GM18505 (cell line): ENCODE measurements around the gene KDM4B.
"Not testable (repeated sequence)": the region's sequence is repeated elsewhere in the genome, so short reads cannot be mapped to it uniquely, and the experiment has no call there.

Experiments used
- ATAC-seq: cut with Tn5 transposase; IDR thresholded peaks from one replicate; pipeline ENCODE4 v1.9.1; 2021; ENCODE audit not compliant: unreplicated experiment
- POLR2A ChIP-seq: IDR thresholded peaks from 4 replicates; pipeline ENCODE4 v1.6.1; 2011; ENCODE audit warnings: borderline replicate concordance; ENCODE audit not compliant: insufficient read depth, insufficient read length; ENCODE audit errors: extremely low read depth

KDM4B gene

DNA sequence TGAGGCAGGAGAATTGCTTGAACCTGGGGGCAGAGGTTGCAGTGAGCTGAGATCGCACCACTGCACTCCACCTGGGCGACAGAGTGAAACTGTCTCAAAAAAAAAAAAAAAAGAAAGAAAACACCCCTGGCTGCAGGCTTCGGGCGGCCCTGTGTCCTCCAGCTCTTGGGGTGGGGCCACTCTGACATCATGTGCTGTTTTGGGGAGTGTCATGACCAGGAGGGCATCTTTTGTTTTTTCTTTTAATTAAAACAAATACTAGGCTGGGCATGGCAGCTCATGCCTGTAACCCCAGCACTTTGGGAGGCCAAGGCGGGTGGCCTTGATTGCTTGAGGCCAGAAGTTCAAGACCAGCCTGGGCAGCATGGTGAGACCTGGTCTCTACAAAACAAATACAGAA is 52.1 kb downstream of the KDM4B start:
- TF ChIP-seq POLR2A = no peak
- no peak for ATAC-seq

DNA sequence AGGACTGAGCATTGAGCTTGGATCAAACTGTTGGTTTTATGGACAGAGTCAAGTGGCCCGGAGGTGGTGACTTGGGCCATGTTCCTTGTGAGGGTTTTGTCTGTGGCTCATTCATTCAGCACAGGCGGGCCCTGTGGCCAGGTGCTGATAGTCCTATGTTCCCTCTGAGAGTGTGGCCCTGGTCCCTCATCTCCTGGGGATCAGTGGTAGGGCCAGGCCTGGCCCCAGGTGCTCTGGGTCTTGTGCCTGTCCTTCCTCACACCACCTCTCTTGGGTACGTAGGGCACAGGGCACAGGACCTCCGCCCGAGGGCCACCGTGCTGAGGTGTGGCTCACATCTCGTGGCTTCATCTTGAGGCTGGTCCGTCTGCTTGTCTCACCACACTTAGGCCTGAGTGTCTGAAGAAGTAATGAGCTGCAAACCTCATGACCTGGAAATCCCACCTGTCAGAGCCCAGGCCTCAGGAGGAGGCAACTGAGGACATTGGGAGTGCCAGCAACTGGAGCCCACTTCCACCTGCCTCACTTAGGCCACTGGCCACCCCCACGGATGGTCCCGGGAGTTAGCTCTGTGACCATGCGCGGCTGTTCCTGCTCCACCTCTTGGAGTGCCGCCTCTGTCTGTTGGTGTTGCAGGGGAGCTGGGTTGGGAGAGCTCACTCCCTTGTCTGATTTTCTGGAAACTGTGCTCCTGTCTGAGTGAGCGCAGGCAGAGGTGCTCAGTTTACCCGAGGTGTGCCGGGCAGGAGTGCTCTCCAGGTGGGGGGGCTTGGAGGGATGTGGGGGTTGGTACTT is 53.4 kb downstream of the KDM4B start:
- ATAC-seq = no peak

DNA sequence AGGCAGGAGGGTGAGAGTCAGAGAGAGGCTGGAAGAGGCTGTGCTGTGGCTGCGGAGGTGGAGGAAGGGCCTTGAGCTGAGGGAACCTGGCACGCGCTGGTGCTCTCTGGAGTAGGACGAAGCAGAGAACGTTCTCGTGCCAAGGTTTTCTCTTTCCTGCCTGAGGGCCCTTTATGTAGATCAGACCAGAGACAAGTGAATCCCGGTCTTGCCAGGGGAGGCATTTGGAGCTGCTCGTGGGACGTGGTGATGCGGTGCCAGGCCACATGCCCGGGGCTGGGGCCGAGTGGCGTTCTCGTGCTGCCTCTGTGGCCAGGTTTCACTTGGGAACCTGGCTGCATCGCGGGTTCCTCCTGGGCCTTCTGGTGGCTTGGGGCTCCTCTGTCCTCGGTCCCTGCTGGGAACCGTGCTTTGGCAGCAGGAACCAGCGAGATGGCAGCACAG is 54.2 kb downstream of the KDM4B start:
- no peak for TF ChIP-seq POLR2A
- no peak for ATAC-seq

More for the DNA sequence above, 53.4 kb downstream of the KDM4B start:
- no peak for TF ChIP-seq POLR2A

DNA sequence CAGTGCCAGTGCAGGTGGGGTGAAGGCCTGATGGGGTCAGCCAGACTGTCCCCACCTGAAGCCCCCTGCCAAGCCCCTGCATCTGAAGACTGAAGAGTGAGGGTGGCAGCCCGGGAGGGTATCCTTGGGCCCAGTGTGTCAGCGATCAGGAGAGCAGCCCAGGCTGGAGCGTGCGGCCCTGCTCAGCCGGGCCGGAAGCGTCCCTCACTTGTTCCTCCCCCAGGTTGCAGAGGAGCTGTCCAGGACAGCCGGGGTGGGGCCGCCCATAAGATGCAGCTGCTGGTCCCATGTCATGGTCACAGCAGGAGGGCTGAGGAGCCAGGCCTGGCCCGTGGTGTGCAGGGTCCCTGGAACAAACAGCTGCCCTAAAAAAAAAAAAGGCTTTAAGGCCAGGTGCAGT is 55.4 kb downstream of the KDM4B start:
- TF ChIP-seq POLR2A = no peak
- ATAC-seq = no peak

DNA sequence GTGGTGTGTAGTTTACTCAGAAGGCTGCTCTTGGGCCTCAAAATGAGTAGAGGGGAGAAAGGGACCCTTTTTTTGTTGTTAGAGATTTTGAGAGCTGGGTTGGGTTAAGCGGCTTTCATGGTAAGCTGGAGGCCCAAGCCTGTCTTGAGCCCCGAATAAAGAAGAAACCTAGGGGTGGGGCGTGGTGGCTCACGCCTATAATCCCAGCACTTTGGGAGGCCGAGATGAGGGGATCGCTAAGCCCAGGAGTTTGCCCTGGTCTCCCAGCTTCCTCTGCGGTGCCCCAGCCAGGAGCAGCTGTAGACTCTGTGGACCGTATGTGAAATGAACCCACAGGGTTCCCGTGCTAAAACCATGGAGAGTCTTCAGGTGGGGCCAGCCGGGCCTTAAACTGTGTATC is 56.1 kb downstream of the KDM4B start:
- no peak for TF ChIP-seq POLR2A
- ATAC-seq = no peak

DNA sequence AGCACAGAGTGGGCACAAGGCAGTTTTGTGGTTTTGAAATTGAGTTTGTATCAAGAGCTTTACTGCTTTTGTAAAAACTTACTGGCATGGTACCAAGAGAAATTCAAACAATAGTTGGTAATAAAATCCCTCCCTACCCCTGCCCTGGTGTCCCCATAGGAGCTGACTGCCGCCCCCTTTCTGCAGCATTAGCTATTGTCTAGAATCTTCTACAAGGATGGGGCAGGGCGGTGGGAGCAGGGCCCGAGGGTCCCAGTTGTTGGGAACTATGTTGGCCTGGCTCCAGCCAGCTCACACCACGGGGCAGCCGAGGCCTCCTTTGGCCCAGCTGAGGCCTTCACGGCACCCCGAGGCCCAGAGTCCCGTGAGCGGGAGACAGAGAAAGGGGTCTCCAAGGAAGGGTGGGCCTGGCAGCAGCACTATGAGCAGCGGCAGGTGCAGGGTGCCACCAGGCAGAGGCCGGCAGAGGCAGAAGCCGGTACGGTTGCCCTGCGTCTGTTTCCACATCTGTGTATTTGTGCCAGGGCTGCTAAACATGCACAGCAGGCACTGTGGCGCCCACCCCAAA is 57.9 kb downstream of the KDM4B start:
- ATAC-seq = no peak
- no peak for TF ChIP-seq POLR2A

DNA sequence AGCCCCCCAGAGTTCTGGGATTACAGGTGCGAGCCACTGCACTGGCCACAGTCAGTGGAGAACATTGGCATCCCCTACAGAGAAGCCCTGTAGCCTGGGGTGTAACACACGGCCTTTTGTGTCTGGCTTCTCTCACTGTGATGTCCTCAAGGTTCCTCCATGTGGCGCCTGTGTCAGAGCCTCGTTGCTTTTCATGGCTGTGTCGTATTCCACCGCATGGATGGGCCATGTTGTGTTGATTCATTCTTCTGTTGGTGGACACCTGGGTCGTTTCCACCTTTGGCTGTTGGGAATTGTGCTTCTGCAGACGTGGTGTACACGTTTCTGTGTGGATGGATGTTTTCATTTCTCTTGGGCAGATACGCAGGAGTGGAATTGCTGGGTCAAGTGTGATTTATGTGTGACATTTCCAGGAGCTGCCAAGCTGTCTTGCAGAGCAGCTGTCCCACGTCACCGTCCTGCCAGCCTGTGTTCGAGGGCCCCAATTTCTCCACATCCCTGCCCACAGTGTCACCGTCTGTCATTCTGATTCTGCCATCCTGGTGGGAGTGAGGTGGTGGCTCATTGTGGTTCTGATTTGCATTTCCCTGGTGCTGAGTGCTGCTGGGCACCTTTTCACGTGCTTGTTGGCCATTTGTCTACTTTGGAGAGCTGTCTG is 59.4 kb downstream of the KDM4B start:
- no peak for ATAC-seq
- TF ChIP-seq POLR2A = no peak

DNA sequence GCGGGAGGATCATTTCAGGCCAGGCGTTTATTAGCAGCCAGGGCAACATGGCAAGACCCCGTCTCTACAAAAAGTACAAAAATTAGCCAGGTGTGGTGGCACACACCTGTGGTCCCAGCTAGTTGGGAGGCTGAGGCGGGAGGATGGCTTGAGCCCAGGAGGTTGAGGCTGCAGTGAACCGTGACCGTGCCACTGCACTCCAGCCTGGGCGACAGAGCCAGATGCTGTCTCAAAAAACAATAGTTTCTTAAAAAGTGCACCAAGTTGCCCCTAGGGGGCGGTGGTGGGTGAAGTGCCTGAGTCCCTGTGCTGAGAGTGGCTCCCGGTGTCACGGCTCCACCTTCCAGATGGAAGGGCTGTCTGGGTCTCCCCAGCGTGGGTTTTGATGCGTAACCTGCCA is 60.7 kb downstream of the KDM4B start:
- not testable (repeated sequence) for ATAC-seq

DNA sequence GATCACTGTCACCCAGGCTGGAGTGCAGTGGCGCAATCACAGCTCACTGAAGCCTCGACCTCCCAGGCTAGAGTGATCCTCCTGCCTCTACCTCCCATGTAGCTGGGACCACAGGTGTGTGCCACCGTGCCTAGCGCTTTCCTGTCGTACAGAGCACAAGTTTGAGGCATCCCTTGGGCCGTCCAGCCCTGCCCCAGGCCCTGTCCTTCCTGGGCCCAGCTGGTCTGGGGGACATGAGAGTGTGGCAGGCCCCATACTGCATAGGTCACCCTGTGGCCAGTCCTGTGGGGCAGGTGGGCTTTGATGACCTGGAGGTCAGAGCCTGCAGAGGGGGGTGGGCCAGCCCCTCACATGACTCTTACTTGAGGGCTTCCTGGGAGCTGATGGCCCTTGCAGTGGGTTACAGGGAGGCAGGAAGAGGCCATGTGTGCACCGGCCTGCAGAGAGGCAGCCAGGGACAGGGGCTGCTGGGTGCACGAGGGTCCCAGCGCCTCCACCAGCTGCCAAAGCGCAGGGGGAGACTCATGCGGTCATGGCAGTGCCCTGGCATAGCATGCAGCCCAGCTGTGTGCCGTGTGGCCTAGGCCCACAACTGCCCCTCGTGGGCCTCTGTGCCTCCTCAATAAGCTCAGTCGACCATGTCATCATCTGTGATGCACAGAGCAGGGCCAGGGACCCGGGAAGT is 61.4 kb downstream of the KDM4B start:
- no peak for ATAC-seq
- no peak for TF ChIP-seq POLR2A

DNA sequence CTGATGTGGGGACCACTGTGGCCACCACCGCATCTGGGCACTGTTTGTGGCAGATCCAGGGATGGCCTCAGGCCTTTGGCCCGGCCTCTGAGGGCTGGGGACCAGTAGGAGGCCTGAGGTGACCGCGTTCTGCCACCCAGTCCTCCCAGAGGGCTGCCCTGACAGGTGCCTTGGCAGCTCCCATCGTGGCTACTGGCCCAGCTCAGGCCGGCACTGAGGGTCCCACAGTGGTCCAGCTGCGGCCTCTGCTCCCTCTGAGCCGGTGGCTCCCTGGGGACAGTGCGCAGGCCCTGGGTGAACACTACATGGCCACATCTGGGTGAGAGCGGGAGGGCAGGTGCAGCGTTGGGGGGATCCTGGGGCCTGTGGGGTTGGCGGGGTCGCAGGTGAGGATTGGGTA is 61.9 kb downstream of the KDM4B start:
- ATAC-seq = no peak
- TF ChIP-seq POLR2A = no peak

DNA sequence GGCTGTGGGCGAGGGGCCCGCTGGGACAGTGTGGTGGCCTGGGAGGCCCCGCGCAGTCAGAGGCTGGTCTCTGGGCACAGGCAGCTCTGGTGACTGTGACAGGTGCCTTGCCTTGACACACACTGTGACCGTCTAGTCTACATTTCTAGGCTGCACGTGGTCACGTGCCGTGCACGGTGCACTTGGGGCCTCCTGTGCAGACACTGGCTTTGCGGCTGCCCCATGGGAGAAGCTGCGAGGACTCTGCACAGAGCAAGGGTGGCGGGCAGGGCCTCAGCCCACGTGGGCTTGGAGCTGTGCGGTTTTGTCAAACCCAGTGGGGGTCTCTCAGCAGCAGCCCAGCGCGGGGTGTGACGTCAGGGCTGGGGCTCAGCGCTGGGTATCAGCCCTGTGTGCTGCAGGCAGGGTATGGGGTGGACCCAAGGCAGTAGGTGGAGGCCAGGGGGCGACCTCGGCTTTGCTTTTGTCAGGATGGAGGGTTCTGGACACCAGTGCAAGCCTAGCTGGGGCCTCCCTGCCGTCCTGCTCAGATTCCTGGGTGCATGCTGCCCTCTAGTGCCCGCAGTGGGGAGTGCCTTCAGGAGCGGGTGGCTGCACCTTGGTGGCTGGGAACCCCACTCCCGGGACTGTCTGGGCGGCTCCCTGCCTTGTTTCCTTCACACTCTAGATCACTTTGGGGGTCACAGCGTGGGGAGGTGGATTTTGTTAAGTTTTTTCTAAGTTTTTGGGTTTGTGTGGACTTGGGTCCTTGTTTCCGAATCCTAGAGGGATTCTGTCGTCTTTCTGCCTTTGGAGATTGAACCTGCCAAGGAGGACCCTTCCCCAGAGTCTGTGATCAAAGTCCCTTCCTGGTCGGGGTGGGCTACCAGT is 62.6 kb downstream of the KDM4B start:
- peak; percentile 52 for ATAC-seq
- TF ChIP-seq POLR2A = no peak

DNA sequence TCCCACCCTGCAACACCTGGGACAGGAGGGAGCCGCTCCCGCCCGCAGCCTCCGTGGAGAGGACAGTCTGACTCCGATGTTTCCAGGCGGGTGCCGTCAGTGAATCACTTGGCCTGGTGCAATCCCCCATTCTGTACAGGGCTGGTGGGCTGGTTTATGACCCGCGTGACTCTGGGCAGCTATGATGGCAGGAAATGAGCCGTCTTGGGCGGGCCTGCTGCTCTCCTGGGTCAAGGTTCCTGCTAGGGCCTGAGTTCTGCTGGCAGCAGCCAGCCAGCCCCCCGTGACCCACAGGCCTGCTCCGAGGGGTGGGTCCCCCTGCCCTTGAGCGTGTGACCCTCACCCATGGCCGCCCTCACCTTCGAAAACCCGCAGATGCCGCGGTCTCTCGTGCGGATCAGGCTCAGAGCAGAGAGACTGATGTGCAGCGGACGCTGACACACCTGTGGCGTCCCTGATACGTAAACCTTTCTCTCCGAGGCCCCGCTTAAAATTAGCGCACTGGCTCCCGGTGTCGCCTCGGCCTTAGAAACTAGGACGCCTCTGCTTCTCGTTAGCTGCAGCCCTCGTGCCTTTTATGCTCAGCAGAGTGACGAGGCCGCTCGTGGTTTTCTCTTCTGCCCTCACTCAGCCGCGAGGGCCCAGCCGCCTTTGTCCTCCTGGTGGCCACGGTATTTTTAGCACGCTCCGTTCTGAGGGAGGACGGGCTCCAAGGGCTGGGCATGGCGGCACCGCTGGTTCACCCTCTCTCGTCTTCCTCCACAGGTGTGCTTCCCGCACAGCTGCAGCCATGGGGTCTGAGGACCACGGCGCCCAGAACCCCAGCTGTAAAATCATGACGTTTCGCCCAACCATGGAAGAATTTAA is 63.4 kb downstream of the KDM4B start:
- TF ChIP-seq POLR2A = no peak
- ATAC-seq = no peak
